Femur (tissue), 1 donor: ENCODE results near the gene RBM15B.
"Not testable (repeated sequence)": the region's sequence is repeated elsewhere in the genome, so short reads cannot be mapped to it uniquely, and the experiment has no call there.

Experiments
- DNase-seq: peaks from one replicate; pipeline ENCODE4 v3.0.0-alpha.2; 2017

The RBM15B gene, protein sequence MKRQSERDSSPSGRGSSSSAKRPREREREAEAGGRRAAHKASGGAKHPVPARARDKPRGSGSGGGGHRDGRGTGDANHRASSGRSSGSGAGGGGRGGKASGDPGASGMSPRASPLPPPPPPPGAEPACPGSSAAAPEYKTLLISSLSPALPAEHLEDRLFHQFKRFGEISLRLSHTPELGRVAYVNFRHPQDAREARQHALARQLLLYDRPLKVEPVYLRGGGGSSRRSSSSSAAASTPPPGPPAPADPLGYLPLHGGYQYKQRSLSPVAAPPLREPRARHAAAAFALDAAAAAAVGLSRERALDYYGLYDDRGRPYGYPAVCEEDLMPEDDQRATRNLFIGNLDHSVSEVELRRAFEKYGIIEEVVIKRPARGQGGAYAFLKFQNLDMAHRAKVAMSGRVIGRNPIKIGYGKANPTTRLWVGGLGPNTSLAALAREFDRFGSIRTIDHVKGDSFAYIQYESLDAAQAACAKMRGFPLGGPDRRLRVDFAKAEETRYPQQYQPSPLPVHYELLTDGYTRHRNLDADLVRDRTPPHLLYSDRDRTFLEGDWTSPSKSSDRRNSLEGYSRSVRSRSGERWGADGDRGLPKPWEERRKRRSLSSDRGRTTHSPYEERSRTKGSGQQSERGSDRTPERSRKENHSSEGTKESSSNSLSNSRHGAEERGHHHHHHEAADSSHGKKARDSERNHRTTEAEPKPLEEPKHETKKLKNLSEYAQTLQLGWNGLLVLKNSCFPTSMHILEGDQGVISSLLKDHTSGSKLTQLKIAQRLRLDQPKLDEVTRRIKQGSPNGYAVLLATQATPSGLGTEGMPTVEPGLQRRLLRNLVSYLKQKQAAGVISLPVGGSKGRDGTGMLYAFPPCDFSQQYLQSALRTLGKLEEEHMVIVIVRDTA

DNA sequence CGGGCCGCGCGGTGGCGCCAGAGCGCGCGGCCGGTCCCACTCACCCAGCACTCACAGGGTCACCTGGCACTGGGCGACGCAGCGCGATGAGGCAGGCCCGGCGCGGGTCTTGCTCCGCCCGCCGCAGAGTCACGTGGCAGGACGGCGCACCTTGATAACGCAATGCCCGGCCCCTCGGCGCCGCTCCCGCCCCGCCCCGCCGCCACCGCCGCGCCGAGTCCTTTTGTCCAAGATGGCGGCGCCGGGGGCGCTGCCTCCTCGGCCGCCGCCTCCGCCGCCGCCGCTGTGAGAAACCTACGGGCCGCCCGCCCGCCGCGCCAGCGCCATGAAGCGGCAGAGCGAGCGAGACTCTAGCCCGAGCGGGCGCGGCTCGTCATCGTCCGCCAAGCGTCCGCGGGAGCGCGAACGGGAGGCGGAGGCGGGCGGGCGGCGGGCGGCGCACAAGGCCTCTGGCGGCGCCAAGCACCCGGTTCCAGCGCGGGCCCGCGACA is at the start of gene RBM15B:
Gene RBM15B, plus strand, starts transcription at position 211 of the 491 bp plus-strand sequence. Its CDS starts 115 bp downstream, at position 326.
- DNase-seq, result peak; percentile 98

DNA sequence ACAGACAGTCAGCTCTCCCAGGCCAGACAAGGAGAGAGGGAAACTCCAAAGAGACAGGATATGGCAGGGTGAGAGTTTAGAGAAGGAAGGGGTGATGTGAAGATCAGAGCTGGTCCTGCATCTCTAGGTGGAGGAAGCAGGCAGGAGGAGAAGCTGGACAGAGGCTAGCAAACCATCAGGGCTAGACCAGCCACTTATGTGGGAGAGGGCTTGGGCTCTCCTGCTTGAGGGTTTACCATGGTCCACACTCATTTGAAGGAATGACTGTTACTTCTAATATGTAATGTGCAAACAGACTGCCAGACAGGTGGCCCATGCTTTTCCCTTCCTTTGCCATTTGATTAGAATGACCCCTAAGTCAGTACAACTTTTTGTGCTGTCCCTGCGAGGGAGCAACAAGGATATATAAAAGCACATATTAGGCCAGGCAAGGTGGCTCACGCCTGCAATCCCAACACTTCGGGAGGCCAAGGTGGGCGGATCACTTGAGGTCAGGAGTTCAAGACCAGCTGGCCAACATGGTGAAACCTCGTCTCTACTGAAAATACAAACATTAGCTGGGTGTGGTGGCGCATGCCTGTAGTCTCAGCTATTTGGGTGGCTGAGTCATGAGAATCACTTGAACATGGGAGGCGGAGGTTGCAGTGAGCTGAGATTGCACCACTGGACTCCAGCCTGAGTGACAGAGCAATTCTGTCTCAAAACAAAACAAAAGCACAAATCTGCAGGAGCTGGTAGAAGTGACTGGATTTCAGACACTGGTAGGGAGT is 47.0 kb upstream of the RBM15B start:
- no peak for DNase-seq

DNA sequence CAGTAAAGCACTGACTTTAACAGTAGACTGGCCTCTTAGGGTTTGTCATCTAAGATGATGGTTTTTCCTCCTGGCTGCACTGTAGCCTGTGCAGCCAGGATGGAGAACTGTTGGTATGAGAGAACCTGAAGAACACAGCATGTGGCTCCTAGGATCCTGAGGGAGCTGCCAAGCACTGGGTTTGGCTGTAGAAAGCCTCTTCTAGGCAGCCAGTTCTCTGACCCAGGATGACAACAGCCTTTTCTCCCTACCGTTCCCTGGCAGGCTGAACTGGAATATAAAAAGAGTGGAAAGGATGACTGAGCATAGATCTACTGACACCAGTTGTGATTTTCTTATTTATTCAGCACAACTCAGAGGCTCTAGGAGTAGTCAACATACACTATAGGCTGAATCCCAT is 40.3 kb upstream of the RBM15B start:
- DNase-seq, result no peak

DNA sequence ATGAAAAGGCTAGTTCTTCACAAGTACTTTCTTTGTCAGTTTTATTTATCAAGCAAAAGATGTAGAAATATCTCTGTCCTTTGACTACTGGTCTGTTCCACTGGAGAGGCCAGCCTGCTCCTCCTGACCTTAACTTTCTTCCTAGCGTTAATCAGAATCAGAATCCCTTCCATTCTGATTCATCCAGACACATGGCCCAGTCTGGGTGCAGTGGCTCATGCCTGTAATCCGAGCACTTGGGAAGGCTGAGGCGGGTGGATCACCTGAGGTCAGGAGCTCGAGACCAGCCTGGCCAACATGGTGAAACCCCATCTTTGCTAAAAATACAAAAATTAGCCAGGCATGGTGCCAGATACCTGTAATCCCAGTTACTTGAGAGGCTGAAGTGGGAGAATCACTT is 38.0 kb upstream of the RBM15B start:
- DNase-seq, result no peak

DNA sequence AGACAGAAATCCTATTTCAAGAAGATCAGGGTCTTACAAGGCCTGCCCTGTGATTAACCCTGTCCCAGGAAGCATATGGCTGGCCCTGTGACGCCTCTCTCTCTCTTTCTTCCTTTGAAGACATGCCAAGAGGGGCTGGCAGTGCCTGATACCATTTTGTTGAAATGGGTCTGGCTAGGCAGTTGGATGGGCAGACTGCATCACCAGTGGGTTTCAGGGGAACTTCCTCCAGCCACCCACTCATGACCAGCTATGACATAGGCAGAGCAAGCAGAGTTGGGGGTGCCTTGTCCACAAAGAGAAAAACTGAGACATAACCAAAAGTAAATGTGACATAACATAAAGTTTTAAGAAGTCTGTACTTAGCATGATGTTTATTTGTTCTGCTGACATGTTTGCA is 37.4 kb upstream of the RBM15B start:
- no peak for DNase-seq

DNA sequence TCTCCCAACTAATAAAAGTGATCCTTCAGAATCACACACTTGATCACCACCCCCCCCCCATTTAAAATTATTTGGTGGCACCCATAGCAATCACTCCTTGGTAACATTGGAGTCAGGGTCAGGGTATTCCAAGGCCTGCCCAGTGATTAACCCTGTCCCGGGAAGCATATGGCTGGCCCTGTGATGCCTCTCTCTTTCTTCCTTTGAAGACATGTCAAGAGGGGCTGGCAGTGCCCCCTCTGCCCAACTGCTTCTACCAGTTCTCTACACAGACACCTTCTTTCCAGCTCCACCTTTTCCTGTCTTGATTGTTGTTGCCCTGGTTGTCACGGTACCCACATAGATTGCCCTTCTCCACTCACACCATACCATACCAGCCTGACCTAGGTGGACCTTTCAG is 36.9 kb upstream of the RBM15B start:
- DNase-seq, result no peak

DNA sequence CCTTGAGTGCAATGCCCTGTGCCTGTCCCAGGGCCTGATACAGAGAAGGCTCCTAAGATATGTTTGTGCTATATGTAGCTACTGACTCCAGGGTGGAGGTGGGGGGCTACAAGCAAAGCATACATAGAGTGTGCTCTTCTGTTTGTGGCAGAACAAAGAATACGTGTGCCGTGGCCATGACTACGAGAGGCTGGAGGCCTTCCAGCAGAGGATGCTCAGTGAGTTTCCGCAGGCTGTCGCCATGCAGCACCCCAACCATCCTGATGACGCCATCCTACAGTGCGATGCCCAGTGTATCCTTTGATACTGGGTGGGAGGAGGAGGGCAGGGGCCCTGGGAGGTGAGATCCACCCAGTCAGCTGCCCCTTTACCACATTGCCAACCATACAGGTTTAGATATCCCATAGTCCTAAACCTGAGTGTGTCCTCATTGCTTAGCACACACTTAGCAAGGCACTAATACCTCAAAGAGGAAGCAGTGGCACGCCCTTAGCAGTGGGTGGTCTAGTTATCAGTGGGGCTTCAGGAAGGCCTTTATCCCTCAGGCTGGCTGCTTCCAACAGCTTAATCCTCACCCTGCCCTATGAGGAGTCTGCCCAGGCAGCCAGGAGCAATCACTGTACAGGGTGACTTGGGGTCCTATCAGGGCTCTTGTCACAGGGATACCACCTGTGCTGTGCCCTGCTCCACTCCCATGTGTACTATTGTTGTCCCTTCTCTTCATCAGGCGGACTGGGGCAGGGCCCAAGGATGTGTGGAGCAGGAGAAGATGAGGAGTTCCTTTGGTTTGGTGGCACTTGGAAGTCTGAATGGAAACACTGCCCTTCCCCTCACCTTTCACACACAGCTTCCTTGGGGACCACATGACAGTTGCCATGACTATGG is 36.1 kb upstream of the RBM15B start:
- no peak for DNase-seq

DNA sequence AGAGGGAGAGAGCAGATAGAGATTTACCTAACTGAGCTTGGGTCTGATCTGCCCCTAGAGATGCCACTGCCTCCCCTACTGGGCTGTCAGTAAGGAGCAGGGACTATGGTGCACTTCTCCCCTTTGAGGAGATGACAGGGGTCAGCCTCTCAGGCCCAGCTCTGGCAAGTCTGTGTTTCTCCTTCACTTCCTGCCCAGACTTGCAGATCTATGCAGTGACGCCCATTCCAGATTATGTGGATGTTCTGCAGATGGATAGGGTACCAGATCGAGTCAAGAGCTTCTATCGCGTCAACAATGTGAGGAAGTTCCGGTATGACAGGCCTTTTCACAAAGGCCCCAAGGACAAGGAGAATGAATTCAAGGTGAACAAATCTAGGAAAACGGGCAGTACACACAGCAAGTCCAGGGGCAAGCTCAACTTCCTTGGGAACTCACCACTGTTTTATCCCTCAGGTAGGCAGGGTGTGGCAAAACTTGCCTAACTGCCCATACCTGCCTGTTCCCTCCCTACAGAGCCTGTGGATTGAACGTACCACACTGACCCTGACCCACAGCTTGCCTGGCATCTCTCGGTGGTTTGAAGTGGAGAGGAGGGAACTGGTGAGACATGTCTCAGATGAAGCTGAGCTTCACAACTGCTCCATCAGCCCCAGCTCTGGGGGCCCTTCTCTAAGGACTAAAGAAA is 35.0 kb upstream of the RBM15B start:
- DNase-seq, result no peak

DNA sequence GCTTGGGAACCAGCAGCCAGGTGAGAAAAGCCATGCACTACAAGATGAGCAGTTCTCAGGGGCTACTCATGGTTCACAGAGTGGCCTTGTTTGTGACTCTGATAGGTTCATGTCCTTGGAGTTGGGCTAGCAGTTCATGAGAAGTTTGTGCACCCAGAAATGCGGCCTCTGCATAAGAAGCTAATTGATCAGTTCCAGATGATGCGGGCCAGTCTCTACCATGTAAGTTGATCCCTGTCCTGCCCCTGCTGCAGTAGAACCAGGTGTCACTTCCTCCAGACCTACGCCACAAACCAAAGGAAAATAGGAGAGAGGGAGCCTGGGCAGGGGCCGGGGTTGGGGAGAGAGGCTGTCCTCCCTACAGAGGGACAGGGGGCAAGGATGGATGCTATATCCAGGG is 33.2 kb upstream of the RBM15B start:
- no peak for DNase-seq

DNA sequence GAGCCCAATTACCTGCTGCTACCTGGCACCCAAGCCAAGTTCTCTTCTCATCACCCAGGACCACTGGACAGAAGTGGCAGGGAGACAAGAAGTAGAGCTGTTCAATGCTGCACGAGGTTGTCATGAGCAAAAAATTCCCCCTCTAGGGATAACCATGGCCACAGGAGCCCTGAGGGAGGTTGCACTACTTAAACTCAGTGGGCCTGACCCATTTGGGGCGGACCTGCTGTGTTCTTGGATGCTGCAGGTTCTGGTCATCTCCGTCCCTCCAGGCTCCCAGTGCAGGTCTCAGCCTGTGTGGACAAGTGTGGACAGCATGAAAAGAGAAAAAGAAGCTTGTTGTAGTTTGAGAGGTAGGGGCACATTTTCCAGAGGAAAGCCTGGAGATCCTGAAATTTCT is 32.1 kb upstream of the RBM15B start:
- no peak for DNase-seq

DNA sequence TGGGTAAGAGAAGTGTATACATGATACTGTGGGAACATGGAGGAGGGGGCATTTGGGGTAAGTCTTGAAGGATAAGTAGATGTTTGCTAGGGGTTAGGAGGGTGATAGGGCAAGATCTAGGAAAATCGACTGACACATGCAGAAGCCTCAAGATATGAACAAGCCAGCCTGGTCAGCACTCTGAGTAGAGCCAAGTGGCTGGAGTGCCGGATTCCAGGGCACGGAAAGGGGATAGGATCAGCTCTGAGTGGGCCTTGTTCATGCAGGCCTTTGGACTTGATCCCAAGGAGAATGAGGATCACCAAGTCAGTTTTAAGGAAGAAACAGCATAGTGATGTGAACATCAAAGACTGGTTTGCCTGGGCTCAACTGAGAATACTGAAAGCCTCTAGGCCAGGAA is 30.3 kb upstream of the RBM15B start:
- DNase-seq, result no peak

DNA sequence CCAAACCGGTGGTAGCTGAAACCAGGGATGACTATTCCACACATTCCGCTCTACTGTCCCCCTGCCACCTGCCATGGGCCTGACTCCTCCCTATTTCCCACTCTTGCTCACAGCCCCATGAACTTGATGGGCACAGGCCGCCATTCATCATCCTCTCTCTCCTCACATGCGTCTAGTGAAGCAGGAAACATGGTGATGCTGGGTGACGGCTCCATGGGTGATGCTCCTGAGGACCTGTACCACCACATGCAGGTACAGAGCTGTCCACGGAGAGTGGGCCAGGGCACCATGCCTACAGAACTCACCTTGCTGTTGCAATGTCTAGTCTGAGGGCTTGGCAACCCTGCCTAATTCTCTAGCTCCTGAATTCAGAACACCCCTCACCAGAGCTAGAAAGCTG is 29.3 kb upstream of the RBM15B start:
- DNase-seq, result no peak

DNA sequence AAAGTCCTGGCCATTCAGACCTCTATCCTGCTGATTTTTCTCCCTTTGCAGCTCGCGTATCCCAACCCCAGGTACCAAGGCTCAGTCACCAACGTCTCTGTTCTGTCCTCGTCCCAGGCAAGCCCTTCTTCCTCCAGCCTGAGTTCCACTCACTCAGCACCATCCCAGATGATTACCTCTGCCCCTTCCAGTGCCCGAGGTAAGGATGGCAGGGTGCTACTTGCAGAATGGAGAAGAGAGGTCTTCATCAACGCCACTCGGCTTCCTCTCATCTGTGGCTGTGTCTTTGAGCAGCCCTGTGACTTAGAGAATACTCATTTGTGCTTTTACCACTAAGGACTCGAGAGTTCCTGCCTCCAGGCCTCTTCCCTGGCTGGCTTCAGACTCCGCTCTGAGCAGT is 28.6 kb upstream of the RBM15B start:
- DNase-seq, result no peak

DNA sequence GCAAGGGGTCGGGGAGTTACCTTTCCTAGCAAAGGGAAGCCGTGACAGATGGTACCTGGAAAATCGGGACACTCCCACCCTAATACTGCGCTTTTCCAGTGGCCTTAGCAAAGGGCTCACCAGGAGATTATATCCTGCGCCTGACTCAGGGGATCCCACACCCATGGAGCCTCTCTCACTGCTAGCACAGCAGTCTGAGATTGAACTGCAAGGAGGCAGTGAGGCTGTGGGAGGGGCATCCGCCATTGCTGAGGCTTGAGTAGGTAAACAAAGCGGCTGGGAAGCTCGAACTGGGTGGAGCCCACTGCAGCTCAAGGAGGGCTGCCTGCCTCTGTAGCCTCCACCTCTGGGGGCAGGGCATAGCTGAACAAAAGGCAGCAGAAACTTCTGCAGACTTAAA is 22.8 kb upstream of the RBM15B start:
- DNase-seq, result not testable (repeated sequence)

DNA sequence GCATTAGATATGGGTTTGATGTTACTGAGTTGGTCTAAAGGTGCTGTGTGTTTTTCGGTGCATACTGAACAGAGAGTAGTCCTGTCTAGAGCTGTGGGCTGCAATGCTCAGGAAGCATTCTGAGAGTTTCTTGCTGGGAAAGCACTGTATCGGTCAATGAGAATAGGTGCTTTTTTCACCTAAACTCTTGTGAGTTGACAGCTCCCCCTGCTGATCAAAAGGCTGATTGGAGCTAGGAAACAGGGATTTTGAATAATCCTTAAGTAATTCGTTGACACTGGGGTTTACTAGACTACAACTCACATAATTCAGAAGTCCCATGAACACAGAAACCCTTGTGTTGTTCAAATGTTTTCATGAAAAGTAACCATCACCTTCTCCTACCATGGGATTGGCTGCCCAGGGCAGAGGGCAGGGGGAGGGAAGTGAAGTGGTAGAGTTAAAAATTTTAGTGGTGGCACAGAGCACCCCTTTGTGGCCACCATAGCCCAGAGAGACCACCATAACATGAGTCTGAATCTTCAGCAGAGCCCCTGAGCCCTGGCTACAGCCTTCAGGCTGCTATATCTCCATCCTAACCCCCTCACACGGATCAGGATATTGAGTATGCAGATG is 19.0 kb upstream of the RBM15B start:
- DNase-seq, result no peak

DNA sequence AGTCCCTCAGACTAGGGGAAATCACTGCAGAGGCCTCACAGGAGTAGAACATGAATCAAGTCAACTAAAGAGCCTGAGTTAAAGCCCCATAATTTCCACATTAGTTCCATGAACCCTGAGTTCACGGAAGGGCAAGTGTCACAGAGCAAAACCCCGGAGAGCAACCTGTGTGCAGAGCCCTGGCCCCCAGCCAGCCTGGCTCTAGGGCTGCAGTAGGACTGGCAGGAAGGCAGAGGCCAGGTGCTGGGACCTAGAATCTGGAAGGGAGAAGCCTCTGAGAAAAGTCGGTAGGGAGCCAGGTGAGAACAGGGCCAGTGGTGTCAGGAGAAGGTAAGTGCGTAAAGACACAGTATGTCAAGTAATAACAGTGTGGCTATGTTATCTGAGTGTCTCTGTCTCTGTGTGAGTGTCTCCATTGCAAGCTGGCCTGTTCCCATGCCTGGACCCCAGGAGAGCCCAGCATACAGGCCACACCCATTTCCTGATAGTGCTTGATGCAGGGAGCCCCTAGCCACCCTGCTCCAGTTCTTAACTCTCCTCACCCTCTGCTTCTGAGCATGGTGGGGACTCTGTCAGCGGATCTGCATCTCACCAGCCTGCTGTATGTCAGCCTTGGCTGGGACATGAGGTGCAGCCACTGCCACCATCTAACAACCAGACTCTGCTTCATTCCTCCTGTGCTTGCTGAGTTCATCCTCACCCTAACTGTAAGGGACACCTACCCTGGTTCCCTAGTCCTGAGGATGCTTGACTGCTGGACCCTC is 17.2 kb upstream of the RBM15B start:
- DNase-seq, result no peak

DNA sequence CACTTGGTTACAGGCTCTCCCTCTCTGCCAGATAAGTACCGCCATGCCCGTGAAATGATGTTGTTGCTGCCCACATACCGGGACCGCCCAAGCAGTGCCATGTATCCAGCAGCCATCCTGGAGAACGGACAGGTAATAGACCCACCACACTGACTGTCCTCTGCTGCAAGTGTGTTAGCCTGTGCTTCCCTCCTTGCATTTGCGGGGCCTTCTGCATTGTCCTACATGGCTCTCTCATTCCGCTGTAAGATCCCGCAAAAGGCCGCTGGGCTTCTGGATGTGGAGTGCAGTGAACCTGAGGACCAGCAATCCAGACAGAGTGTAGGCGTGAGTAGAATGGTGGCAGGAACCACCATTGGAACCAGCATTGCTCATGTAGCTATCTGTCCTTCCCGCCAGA is 16.6 kb upstream of the RBM15B start:
- DNase-seq, result no peak

DNA sequence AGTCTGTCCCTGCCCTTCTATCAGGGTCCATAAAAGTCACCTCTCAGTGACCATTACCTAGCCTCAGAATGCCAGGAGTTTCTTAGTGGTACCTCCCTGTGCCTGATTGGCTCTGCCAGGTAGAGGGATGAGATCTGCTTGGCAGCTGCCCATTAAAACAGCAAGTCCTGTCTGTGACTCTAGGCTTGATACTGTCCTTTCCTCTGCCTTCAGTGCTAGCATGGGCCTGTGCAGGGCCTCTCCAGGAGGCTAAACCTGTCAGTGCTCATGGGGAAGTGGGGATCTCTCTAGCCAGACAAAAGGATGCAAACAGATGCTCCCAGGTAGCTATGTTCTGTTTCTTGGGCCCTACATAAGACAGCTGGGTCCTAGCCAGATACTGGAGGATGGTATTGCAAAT is 15.9 kb upstream of the RBM15B start:
- no peak for DNase-seq

DNA sequence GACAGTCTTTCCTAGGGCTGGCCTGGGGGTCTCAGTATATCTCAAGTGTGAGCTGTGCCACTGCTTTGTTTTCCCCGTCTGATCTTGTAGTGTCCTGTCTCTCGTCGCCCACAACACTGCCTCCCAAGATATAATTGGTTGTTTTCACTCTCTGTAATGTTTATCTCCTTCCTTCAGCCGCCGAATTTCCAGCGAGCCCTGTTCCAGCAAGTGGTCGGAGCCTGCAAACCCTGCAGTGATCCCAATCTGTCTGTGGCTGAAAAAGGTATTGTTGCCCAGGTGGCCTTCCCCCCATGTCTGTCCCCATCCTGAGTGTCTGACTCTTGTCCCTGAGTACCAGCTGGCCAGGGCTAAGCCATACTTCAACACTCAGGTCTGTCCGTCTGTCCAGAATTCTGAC is 15.5 kb upstream of the RBM15B start:
- DNase-seq, result no peak

DNA sequence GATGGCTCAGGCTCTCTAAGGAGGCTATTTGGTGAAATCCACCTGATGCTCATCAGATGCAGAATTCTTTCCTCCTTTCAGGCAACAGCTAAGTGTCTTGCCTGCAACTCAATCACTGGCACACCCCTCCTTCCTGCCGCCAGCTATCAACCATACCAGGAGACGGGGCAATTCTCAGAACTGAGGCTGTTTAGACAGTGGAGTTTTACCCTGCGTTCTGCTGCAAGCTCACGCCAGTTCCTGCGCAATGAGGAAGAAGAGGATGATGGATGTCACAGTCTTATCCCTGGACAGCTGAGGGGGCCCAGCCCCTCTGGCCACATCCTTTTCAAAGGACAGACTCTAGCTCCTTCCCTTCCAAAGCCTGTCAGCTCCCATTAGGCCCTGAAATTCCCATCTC is 13.0 kb upstream of the RBM15B start:
- DNase-seq, result no peak
